A673 (cell line): ENCODE measurements around the gene TRAF3IP3. TPM values are rescaled to one million over a fixed set of nuclear protein-coding genes. Genes with fewer than 3 reads are reported as not detected.
A peak's percentile ranks its signal among the peaks of the same experiment; 100 is the strongest.

Experiments
- BruUV-seq: library from RNA; stranded (reverse); fragments of 400-500 nt; replicated peaks from 2 replicates; lab custom pipeline; 2021; lab: Mats Ljungman, UMichigan
- CTCF ChIA-PET: fragments of 300-600 bp; sonication (Branson Sonifier 250); formaldehyde crosslinking; loops from one replicate; lab custom pipeline; 2022; ENCODE audit warnings: antibody characterized with exemption; lab: Charles Lee
- POLR2A ChIA-PET: fragments of 300-600 bp; sonication (Branson Sonifier 250); formaldehyde crosslinking; loops from one replicate; lab custom pipeline; 2022; ENCODE audit warnings: antibody characterized with exemption; ENCODE audit not compliant: low non-redundant PET; lab: Charles Lee
- DNase-seq: peaks from one replicate; pipeline ENCODE4 v3.0.0-alpha.2; 2015; ENCODE audit warnings: low spot score
- H3K27ac ChIP-seq: fragments of 200-600 bp; sonication (generic); 2 replicates; pipeline ENCODE4 v1.5.1; 2016; ENCODE audit warnings: mixed run types, low read depth, mild to moderate bottlenecking, mixed read lengths, antibody characterized with exemption, low read length; ENCODE audit not compliant: poor library complexity, severe bottlenecking
- H3K27me3 ChIP-seq: fragments of 200-600 bp; sonication (generic); replicated peaks from 2 replicates; pipeline ENCODE4 v1.6.1; 2017; ENCODE audit warnings: mixed run types, low read depth, mild to moderate bottlenecking, mixed read lengths, antibody characterized with exemption, low read length; ENCODE audit not compliant: insufficient read depth, poor library complexity
- H3K36me3 ChIP-seq: fragments of 200-600 bp; sonication (generic); 2 replicates; pipeline ENCODE4 v1.6.1; 2016; ENCODE audit warnings: mixed run types, mild to moderate bottlenecking, mixed read lengths, antibody characterized with exemption, low read length; ENCODE audit not compliant: insufficient read depth, poor library complexity, severe bottlenecking
- H3K4me1 ChIP-seq: fragments of 200-600 bp; sonication (generic); 2 replicates; pipeline ENCODE4 v1.6.1; 2017; ENCODE audit warnings: mixed run types, mild to moderate bottlenecking, mixed read lengths, antibody characterized with exemption, low read length; ENCODE audit not compliant: insufficient read depth, poor library complexity, severe bottlenecking
- H3K4me3 ChIP-seq: fragments of 200-600 bp; sonication (generic); 2 replicates; pipeline ENCODE4 v1.5.1; 2016; ENCODE audit warnings: low read depth, mixed run types, mild to moderate bottlenecking, mixed read lengths, low read length; ENCODE audit not compliant: poor library complexity, severe bottlenecking
- H3K9me3 ChIP-seq: fragments of 200-600 bp; sonication (generic); 2 replicates; pipeline ENCODE4 v1.6.1; 2016; ENCODE audit warnings: mixed run types, low read depth, mild to moderate bottlenecking, mixed read lengths, antibody characterized with exemption, low read length; ENCODE audit not compliant: poor library complexity, severe bottlenecking
- EZH2 ChIP-seq: fragments of 200-600 bp; sonication (generic); IDR thresholded peaks from 2 replicates; pipeline ENCODE4 v1.6.1; 2017; ENCODE audit warnings: borderline replicate concordance, low read depth, mild to moderate bottlenecking, mixed read lengths, antibody characterized with exemption, low read length; ENCODE audit not compliant: poor library complexity, severe bottlenecking
- intact Hi-C: fragments of 100-400 bp; cut with micrococcal nuclease; formaldehyde crosslinking; loops from one replicate; pipeline ENCODE4 v1.10.0; 2022; ENCODE audit not compliant: unreplicated experiment
- total RNA-seq: library from RNA; stranded (reverse); gene quantifications from 2 replicates; pipeline ENCODE4 v1.2.3, GENCODE V29; 2021
- TF ChIP-seq, protein P1 (sequence below): fragments of 300-800, 200-600 bp; sonication (generic); conservative IDR thresholded peaks from 2 replicates; pipeline ENCODE4 v1.5.1; 2017; ENCODE audit warnings: low read depth, mild to moderate bottlenecking, antibody characterized with exemption, low read length, moderate library complexity, mixed read lengths

TRAF3IP3 gene
- total RNA-seq, 1 experiment from 2014 or later, result 1.6 TPM

DNA sequence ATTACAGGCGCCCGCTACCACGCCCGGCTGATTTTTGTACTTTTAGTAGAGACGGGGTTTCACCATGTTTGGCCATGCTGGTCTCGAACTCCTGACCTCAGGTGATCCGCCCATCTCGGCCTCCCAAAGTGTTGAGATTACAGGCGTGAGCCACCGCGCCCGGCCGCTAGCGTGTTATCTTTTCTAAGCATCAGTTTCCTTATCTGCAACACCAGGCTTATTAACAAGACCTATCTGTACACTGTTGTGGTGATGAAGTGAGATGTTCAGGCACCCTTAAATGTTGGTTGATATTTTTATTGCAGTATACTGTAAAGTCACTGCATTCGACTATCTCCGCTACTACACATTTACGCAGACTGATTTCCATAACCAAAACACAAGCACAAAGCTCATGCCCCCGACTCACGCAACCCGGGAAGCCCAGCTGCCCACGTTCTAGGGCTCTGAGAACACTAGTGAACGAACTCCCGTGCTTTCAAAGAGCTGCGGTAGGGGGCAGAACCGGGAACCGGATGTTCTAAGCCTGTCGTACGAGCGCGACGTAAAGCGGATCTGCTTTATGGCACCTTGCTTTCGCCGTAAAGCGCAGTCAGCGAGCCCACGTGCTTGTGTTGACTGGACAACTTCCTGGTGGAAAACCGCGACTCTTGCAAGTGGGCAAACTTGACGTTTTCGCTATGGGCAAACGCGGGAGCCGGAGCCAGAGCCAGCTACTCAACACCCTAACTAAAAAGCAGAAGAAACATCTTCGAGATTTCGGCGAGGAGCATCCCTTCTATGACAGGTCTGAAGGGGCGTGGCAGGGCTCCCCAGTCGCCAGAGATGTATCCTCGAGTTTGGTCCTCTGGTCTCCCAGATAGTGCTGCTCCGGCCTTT, 71.8 kb downstream of the TRAF3IP3 start, which contains the start of gene UTP25:
Gene UTP25, plus strand, starts transcription at position 589 of the 879 bp plus-strand sequence. Its CDS starts 92 bp downstream, at position 681.
- no peaks in the 10 kb centered on the region for H3K27me3 ChIP-seq
- BruUV-seq, result TSS peak; percentile 79

DNA sequence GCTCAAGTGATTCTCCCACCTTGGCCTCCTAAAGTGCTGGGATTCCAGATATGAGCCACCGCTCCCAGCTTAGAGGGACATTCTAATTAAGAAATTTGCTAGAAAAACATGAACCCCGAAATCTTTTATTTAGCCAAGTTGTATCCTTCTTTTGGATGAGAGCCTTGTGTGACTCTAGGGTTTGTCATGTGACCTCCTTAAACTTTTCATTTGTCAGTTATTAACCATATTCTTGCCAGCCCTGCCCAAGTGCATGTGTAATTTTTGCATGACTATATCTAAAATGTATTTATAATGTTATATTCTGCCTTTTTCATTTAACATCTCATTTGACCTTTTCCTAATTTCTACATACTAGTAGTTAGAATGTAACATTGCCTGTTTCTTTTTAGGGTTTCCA, 73.9 kb downstream of the TRAF3IP3 start:
- Histone ChIP-seq H3K9me3 (no peaks in the 10 kb centered on the region), H3K4me3 (no peak overlapping the region), H3K36me3 (peaks cover 40% of the 10 kb centered on the region), H3K27me3 (no peaks in the 10 kb centered on the region), H3K27ac (no peak overlapping the region), H3K4me1 (peaks cover 11% of the 10 kb centered on the region)
- no TSS peak for BruUV-seq
- no peak for DNase-seq
- ChIA-PET CTCF (no interaction called here), POLR2A (no interaction called here)
- no peak for TF ChIP-seq EZH2
- TF ChIP-seq, protein P1, sequence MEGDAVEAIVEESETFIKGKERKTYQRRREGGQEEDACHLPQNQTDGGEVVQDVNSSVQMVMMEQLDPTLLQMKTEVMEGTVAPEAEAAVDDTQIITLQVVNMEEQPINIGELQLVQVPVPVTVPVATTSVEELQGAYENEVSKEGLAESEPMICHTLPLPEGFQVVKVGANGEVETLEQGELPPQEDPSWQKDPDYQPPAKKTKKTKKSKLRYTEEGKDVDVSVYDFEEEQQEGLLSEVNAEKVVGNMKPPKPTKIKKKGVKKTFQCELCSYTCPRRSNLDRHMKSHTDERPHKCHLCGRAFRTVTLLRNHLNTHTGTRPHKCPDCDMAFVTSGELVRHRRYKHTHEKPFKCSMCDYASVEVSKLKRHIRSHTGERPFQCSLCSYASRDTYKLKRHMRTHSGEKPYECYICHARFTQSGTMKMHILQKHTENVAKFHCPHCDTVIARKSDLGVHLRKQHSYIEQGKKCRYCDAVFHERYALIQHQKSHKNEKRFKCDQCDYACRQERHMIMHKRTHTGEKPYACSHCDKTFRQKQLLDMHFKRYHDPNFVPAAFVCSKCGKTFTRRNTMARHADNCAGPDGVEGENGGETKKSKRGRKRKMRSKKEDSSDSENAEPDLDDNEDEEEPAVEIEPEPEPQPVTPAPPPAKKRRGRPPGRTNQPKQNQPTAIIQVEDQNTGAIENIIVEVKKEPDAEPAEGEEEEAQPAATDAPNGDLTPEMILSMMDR, result no peak
- intact Hi-C loops, result no loop called here

More for the DNA sequence above, 71.8 kb downstream of the TRAF3IP3 start, which contains the start of gene UTP25:
- ChIA-PET POLR2A (no interaction called here), CTCF (no interaction called here)
- H3K4me3 ChIP-seq, result peak within 1 kb of the TSS; percentile 75
- H3K9me3 ChIP-seq, result no peaks in the 10 kb centered on the region
- H3K4me1 ChIP-seq, result peaks cover 11% of the 10 kb centered on the region
- H3K27ac ChIP-seq, result peak within 1 kb of the TSS; percentile 57
- H3K36me3 ChIP-seq, result peaks cover 19% of the 10 kb centered on the region
- intact Hi-C loops, result no loop called here
- TF ChIP-seq EZH2, result no peak
- TF ChIP-seq, protein P1, result peak; percentile 82
- peak; percentile 98 for DNase-seq

DNA sequence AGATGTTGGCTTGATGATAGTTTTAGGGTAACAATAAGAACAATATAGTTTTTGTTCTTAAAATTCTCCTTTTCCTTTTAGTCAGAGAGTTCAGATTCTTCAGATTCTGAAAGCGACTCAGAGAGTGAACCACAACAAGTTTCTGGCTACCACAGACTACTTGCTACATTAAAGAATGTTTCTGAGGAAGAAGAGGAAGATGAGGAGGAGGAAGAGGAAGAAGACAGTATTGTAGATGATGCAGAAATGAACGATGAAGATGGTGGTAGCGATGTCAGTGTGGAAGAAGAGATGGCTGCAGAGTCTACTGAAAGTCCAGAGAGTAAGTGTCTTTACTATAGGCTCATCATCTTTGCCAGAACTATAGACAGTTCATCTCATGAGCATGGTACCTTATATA, 74.9 kb downstream of the TRAF3IP3 start:
- TF ChIP-seq, protein P1, result no peak
- TF ChIP-seq EZH2, result no peak
- ChIA-PET CTCF (interaction anchor here (1.0 kb wide), 1 partner anchor 20 kb away, joined by 4 read pairs; no protein-coding TSS in a partner anchor), POLR2A (no interaction called here)
- DNase-seq, result no peak
- intact Hi-C loops, result no loop called here
- no TSS peak for BruUV-seq
- H3K36me3 ChIP-seq, result peaks cover 50% of the 10 kb centered on the region
- H3K4me3 ChIP-seq, result no peak overlapping the region
- H3K4me1 ChIP-seq, result peaks cover 11% of the 10 kb centered on the region
- no peak overlapping the region for H3K27ac ChIP-seq
- no peaks in the 10 kb centered on the region for H3K9me3 ChIP-seq
- H3K27me3 ChIP-seq, result no peaks in the 10 kb centered on the region
